ENCODE data around the gene TCTN2.

Gene TCTN2

DNA sequence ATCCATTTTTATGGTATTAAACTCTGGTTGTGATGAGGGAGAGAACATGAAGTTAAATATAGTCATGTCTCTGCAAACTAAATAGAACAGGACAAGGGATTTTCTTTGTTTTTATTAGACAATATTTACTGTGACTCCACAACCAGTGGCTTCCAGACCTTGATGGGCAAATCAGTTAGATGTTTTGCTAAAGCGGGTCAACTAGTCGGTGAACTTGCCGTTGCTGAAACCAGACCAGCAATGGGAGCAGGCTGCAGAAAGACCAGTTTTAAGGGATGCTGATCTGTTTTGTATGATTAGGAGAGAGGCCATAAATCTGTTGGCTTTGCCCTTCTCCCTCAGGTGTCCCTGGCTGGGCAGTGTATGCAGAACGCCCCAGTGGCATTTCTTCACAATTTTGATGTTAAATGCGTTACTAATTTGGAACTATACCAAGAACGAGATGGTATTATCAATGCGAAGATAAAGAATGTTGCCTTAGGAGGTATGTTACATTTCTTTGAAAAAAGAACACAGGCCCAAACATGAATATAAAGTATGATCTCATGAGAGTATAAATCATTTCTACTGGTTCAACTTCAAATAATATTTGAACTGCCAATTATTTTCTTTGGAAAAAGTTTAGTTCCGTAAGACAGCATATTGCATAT, 19.4 kb downstream of the TCTN2 start:
- no peak for DNase-seq

DNA sequence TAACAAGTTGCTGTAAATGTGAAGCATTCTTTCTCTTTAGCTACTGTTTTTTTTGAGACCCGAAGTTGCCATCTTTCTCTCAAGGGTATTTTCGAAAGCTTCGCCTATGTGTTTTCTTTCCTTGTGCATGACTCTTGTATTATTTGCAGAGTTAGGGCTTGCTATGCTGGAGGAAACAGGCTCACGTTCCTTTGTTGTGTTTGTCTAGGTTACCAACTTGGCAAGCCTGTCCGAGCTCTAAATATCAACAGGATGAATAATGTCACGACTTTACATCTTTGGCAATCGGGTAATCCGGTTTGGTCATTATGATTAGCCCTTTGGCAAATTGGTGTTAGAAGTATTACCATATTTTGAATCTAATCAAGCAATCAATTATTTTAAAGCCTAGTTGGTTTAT, 25.3 kb downstream of the TCTN2 start:
- DNase-seq, result no peak

DNA sequence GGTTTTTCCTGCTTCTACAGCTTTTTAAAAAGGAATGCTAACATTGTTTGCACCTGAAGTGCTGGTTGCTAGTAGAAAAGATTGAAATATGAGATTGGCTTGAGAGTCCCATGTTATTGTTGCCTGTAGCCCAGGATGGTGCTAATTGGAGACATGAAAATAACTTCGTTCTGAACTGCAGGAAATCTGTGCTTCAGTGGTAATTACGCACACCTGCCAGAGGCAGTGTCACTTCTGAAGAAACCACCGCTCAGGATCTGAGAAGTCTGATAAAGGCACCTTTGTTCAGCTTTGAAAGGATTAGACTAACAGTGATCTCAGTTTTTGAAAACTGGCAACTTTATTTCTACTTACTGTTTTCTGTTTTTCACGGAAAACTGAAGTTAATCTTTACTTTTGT, 25.7 kb downstream of the TCTN2 start:
- DNase-seq, result peak; percentile 41

DNA sequence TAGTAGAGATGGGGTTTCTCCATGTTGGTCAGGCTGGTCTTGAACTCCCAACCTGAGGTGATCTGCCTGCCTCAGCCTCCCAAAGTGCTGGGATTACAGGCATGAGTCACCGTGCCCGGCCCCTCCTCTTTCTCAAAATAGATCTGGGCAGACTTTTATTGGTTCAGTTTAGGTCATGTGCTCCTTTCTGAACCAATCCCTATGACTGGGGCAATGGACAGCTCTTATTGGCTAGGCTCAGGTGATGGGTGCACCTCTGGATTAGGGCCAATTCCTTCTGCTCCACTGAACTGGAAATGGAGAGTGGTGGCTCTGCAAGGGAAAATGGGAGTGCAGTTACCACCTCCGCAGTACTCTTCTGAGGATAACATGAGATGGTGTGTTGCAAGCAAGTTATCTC, 35.0 kb downstream of the TCTN2 start:
- DNase-seq, result no peak

DNA sequence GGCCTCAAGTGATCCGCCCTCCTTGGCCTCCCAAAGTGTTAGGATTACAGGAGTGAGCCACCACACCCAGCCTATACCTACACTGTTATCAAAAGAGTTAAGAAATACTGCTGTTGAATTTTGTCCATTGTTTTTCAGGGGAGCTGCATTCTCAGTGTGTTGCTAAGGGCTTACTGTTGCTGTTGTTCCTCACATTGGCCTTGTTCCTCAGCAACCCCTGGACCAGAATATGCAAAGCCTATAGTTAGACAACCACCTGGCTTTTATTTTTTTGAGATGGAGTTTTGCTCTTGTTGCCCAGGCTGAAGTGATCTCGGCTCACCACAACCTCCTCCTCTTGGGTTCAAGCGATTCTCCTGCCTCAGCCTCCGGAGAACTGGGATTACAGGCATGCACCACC, 36.6 kb downstream of the TCTN2 start:
- no peak for DNase-seq

DNA sequence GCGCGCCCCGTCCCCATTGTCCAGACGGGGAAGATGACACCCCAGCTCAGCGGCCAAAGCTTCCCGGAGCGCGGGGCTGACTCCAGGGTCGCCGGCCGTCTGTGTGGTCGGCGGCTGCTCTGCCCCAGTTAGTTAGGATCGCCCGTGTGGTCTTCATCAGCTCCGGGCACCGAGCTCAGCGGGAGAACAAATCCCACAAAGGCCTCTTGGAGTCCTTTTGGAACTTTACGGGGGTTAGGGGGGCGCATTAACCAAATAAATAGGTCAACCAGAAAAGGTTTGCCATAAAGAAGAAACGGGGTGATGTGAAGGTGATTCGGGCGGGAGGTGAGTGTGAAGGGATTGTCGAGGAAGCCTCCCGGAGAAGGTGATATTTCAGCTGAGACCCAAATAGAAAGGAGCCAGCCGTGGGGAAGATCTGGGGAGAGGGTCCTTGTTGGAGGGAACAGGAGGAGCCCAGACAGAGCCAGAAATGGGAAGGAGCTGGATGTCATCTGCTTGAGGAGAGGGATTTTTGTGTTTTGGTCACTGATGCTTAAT, 41.9 kb downstream of the TCTN2 start:
- no peak for DNase-seq

DNA sequence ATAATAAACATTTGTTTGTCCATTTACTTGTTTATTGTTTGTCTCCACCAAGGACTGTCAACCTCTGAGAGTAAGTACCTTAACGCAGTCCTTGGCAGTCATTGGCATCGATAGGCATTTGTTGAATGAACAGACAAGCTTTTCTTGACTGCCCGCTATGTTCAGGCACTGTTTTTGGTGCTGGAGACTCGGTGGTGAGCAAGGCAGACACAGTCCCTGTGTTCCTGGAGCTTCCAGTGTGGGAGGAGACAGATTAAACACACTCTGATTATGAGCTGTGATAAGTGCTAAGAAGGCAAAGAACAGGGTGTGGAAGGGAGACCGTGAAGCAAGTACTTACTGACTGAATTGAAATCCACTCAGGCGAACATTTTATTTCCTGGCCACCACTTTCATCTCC, 42.5 kb downstream of the TCTN2 start:
- no peak for DNase-seq

DNA sequence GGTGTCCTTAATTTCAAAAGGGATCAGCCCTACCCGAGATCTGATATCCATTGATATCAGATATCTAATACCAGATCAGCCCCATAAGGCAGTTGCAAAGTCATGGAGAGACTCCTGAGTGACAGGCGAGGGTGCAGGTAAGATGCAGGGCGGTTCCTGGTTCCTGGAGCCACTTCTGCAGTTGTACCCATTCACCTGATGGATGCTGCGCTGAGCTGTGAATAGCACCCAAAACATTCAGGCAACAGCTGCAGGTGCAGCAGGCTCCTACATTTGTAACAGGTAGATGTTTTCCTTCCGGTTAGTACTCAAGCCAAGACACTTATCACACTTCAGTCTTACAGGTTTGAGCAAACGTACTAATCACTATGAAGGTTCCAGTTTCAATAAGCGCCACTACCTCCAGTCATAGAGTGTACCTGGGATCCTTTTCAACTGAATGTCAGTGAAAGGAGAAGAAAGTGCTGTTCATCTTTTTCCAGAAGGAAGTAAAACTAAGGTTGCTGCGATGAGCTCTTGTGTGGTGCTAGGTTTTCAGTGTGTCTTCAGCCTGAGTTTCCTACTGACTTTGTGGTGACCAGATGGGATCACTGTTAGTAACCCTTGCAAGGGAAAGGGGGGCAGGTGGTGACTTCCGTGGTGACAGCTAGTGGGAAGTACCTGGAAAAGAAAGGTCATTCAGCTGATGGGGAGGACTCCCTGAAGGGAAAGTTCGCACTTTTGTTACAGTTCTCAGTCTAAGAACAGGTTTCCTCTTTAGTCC, 43.1 kb downstream of the TCTN2 start:
- no peak for DNase-seq

DNA sequence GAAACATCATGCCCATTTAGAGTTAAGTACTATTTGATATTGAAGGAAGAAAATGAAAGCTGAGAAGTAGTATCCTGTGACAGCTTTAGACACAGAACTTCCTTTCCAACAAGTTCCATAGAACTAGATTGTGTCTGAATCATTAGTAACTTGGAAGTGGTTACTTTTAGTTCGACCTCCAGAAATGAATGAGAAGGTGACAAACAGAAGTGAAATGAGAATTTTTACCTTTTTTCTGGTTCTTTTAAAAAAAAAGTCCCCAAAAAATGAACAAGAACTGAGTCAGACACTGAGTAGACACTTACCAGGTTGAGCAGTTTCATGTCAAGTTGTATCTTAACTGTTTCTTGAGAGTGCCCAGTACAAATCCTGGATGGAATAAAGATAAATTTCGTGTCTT, 44.3 kb downstream of the TCTN2 start:
- no peak for DNase-seq

DNA sequence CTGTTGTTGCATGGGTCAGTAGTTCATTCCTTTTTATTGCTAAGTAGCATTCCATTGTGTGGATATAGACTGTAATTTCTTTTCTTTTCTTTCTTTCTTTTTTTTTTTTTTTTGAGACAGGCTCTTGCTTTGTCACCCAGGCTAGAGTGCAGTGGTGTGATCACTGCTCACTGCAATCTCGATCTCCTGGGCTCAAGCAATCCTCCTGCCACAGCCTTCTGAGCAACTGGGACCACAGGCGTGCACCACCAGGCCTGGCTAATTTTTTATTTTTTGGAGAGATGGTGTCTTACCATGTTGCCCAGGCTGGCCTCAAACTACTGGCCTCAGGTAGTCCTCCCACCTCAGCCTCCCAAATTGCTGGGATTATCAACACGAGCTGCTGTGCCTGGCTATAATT, 46.4 kb downstream of the TCTN2 start:
- DNase-seq, result no peak

DNA sequence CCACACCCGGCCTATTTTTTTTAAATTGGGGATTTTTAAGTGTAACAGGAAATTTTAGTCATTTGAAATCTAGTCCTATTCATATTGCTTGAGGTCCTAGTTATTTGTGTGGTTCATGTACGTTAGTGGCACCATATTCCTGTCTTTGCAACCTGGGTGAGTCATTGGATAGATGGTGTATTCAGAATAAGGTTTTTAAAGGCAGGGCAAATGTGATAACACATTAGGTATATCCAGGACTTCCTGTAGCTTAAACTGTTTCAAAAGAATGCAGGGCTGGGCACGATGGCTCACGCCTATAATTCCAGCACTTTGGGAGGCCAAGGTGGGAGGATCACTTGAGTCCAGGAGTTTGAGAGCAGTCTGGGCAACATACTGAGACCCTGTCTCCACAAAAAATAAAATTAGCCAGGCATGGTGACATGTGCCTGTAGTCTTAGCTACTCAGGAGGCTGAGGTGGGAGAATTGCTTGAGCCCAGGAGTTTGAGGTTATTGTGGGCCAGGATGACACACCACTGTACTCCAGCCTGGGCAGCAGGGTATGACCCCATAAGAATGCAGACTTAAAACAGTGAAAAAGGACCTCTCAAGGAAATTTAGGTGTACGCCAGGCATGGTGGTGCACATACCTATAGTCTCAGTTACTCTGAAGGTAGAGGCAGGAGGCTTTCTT, 49.4 kb downstream of the TCTN2 start:
- no peak for DNase-seq

DNA sequence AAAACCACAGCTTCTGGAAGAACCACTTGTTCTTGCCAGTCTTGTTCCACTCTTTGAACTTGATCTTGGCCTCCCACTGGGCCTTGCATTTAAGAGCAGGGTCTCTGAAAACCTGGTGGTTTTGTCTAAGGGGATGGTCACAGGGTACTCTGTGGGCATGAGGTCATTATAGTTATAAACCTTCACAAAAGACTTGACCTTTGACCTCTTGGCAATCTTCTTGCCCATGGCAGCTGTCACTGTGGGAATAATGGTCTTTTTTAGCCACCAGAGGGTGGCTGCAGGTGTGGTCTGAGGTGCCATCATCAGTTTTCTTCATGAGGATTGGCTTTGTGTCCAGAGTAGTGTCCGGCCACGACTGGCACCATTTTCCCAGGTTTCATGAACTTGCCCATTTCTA, 50.3 kb downstream of the TCTN2 start:
- DNase-seq, result no peak

DNA sequence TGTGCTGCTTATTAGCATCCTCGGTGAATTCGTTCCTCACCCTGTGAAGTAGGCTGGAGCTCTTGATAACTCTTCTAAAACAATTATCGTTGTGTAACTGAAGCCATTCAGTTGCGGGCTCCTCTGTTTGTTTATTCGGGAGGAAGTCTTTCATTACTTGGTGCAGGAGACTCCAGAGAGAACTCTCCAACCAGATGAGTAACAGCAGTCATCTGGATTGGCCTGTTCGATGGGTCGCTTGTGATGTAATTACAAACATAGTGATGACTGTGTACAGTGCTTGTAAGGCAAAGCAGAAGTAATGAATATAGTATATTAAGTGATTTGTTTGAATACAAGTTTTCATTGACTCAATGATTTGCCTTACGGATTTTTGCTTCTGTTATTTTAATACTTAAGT, 52.1 kb downstream of the TCTN2 start:
- DNase-seq, result no peak

DNA sequence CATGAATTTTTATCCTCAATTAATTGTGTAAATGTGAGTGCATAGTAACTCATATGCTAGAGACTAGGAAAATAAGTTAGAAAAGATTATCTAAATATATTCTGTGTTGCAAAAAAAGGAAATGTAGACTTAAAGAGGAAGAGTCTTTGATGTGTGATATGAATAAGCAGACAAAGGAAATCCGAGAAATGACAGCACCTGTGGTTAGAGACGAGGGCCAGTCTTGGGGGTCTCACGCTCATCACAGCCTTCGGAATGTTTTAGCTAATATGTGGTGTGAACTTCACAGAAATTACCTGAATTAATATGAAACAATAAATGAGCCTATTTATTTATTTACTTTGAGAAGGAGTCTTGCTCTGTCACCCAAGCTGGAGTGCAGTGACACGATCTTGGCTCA, 52.9 kb downstream of the TCTN2 start:
- no peak for DNase-seq

DNA sequence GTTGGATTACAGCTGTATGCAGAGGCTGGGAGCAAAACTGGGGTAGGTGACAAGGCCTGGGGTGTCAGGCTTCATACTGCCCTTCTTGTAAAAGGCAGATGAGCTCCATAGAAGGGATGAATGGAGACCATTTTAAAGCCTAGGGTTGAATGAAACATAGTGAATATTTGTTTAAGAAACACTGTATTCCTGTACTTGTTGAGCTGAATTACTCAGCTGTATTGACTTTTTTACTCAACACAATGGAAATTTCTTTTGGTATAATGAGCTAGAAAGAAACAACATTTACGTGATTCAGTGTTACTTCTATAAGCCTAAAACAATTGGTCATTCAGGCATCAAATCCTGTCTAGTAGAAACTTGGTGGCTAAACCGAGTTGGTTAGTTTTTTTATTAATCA, 55.3 kb downstream of the TCTN2 start:
- no peak for DNase-seq

DNA sequence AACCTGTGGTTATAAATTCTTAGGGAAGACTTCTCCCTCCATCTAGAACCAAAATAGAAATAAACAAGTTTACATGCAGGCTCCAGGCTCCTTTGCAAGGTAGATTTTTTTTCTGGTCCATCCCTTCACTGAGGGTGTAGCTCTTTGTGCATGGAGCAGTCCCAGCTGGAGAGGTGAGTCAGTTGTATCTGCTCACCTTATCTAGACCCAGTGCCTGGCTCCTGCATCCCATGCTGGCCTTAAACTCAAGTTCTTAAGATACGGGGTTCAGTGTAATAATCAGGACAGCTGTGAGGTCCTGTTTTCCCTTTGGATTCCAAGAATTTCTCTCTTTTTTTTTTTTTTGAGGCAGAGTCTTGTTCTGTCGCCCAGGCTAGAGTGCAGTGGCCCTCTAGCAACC, 56.0 kb downstream of the TCTN2 start:
- DNase-seq, result no peak

DNA sequence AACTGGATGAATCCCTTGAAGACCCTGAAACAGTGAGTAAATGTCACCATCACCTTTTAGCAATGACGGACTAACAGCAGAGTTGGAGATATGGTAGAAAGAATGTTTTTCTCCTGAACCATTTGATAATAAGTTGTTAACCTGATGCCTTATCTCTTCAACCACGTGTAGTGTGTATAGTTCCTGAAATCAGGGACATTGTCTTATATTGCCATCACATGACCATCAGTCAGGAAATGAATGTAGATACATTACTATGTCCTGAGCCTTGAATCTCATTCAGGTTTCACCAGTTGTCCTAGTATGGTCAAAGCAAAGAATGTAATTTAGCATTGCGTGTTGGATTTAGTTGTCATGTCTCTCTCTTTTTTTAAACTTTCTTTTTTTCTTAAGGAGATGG, 57.0 kb downstream of the TCTN2 start:
- no peak for DNase-seq

DNA sequence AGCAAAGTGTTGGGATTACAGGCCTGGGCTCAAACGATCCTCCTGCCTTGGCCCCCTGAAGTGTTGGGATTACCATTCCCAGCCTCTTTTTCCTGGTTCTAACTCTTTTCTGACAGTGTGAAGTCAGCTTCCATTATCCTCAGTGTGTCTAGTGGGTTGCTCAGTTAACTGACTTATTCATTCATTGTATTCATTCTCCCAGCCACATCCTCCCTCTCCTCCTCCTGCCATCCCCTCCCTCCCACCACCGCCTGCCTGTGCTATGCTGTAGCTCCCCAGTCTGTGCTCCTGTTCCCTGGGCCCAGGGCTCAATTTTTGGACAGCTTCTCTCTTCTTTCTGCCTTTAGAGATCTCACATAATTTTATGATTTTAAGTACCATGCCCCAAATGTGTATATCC, 60.7 kb downstream of the TCTN2 start:
- DNase-seq, result no peak

DNA sequence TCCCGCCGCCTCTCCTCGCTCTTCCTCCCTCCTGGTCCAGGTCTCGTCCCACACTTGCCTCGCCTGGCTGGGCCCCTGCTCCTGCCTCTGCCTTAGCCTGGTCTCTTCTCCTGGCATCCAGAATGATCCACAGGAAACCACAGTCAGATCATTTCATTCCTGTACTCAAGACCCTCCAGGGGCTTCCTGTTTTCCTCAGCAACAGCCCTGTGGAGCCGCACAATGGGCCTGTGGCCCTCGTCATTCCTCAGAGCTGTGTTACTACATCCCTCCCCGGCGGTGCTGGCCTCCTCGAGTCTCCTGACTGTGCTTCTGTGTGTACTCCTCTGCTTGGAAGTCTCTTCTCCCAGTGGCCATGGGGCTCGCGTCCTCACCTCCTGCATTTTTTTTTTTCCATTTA, 61.3 kb downstream of the TCTN2 start:
- DNase-seq, result no peak

DNA sequence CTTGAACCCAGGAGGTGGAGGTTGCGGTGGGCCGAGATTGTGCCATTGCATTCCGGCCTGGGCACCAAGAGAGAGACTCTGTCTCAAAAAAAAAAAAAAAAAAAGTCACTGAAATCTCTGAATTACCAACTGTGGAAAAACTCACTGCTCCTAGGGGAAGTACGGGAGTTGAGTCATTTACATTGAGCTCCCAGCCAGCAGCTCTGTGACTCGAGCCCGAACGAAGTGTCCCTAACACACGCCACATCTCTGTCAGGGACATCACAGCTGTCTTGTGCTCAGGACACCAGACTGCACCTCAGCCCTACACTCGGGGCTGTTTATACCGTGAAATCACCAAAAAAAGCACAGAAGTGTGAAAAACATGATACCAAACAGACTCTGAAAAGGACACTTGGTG, 62.3 kb downstream of the TCTN2 start:
- DNase-seq, result no peak

DNA sequence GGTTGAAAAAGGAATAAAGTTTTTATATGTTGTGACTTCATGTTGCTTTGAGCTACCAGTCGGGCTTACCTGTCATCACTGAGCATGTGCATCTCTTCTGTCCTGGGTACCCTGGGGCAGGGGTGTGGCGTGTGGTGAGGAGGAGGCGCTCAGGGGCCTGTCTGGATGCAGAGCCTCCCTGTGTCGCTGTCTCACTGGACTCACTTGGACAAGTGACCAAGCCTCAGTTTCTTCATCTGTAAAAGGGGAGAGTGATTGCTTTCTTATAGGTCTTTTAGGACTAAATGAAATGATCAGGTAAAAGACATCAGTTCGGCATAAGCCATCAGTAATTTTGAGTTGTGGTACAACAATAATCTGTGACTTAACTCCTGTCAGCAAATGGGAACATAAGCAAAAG, 63.4 kb downstream of the TCTN2 start:
- no peak for DNase-seq

DNA sequence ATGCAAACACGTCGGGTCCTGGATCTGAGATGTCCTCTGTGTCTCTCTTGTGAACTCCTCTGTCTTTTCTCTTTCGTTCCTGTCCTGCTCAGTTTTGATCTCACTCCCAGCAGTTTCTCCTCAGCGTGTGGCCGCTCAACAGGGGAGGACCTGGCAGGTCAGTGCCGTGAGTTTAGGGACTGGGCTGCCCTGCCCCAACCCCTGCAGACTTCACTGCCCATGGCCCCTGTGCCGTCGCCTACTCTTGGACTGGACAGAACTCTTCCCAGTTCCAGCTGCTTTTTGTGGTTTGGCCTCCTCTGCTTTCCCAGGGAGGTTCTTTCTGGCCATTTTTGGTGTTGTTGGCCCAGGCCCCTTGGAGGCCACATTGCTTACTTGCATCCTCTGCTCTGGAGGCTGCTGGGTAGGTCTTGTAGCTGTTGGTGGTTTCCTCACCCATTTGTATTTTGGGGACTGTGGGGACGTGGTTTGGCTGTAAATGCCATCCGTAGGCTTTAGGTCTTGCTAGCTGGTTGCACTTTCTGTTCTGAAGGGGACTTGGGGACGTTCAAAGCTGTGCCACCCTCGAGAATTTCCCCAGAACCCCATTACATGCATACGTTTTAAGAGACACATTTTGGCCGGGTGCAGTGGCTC, 71.1 kb downstream of the TCTN2 start:
- no peak for DNase-seq

DNA sequence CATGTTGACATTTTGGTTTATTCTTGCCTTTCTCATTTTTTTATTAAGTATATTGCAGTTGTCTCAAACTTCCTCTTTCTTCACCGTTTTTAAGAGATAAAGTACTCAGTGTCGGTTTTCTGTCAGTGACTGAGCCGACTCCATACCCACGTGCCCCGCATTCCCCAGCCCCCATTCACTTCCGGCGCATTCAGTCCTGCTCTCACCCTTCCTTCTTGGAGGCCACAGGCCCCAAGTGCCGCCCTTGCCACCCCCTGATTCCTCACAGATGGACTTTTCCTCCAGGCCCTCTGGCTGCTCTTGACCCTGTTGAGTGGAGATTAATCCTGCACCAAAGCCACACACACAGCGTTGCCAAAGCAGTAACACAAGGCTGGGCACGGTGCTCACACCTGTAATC, 72.1 kb downstream of the TCTN2 start:
- DNase-seq, result no peak

DNA sequence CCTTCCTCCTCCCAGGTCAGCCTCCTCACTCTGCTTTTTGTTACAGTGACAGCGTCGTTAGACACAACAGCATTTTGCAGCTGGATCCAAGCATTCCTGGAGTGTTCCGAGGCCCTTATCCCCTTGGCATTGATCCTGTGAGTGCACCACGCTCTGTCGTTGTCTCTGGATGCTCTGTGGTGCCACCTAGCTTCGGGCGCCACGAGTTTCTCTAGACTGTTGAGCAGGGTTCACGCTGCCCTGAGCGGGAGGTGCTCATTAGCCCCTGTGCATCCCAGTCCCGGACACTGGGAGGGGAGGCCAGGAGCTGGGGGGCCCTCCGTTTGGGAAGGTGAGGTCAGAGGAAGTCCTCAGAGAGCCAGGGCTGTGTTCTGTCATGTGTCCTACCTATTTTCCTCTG, 73.9 kb downstream of the TCTN2 start:
- no peak for DNase-seq

Measured in NCI-H2081 treated with DMSO at 0.1 percent for 48 hours (cell line).